Adrenal gland (tissue), 12 donors: ENCODE results near the gene SLC25A21. TPM values are rescaled to one million over a fixed set of nuclear protein-coding genes. Genes with fewer than 3 reads are reported as not detected.
A peak's percentile ranks its signal among the peaks of the same experiment; 100 is the strongest.

Experiments used
- DNase-seq, 7 donors: peaks; one replicate each; pipeline ENCODE4 v3.0.0-alpha.2; 2019 to 2020
- H3K27ac ChIP-seq, 5 donors: fragments of 200-600 bp; sonication (generic) in 4 of 5; 1 replicate in 3 of 5; 2 replicates in 2 of 5; pipeline versions ENCODE4 v1.5.1 to v1.8.0; 2016 to 2020; ENCODE audit warnings: mild to moderate bottlenecking in 1 of 5
- H3K27me3 ChIP-seq: fragments of 200-600 bp; 2 replicates; pipeline ENCODE4 v1.8.0; 2021
- H3K36me3 ChIP-seq, 2 donors: fragments of 200-600 bp; replicated peaks in 1 of 2; 1 replicate in 1 of 2; 2 replicates in 1 of 2; pipeline versions ENCODE4 v1.5.1 to v1.8.0; 2018 to 2022
- H3K4me1 ChIP-seq, 2 donors: fragments of 200-600 bp; replicated peaks in 1 of 2; 1 replicate in 1 of 2; 2 replicates in 1 of 2; pipeline versions ENCODE4 v1.5.1 to v1.8.0; 2018 to 2021
- H3K4me3 ChIP-seq, 4 donors: fragments of 200-600 bp; sonication (generic) in 3 of 4; one replicate each; pipeline ENCODE4 v1.5.1; 2016 to 2018
- H3K9me3 ChIP-seq, 3 donors: fragments of 200-600 bp; sonication (generic) in 1 of 3; replicated peaks in 1 of 3; 1 replicate in 2 of 3; 2 replicates in 1 of 3; pipeline versions ENCODE4 v1.5.1 to v1.8.0; 2016 to 2021
- CTCF ChIP-seq, 6 experiments: fragments of 450-650 bp in 4 of 6; fragments of 200-600 bp in 2 of 6; sonication (generic) in 1 of 6; IDR thresholded peaks; 1 replicate in 5 of 6; 2 replicates in 1 of 6; pipeline versions ENCODE4 v1.5.1 to v1.8.0; 2016 to 2021; ENCODE audit warnings: antibody characterized with exemption in 6 of 6, mild to moderate bottlenecking in 2 of 6, moderate library complexity in 1 of 6
- POLR2A ChIP-seq, 2 donors: fragments of 450-650 bp; IDR thresholded peaks; one replicate each; pipeline ENCODE4 v1.6.1; 2017; ENCODE audit warnings: antibody characterized with exemption in 2 of 2, mild to moderate bottlenecking in 2 of 2, moderate library complexity in 1 of 2
- WGBS, 4 donors: extraction: QIAGEN DNeasy Blood & Tissue Kit in 2 of 4; methylation state at CpG; one replicate each; pipeline versions ENCODE4 v1.1.5 to v1.1.7; 2013 to 2017; 5-methylcytosine and 5-hydroxymethylcytosine counted together
- intact Hi-C, 2 donors: fragments of 100-400 bp; cut with DNase I; formaldehyde crosslinking; loops; one replicate each; pipeline versions ENCODE4 v1.14.1 to v1.15.0; 2022 to 2023
- polyA plus RNA-seq, 3 donors: library from polyadenylated mRNA; stranded (reverse); fragments of 200-250 nt in 2 of 3; fragments of 350-450 nt in 1 of 3; fragmentation: Illumina TruSeq in 1 of 3; extraction: RNeasy Lipid Tissue Mini Kit (QIAGEN cat#74804) in 1 of 3; gene quantifications; one replicate each; pipeline ENCODE4 v1.2.3, GENCODE V29; 2013 to 2014
- total RNA-seq, 9 donors: library from RNA; depleted of rRNA in 4 of 9; stranded (reverse); fragments of >200 nt in 4 of 9; fragments of 120-200 nt in 1 of 9; fragmentation: NEBNext Ultra II Directional in 1 of 9; extraction: Animal tissue kit (Norgen Biotek cat#: 25700) in 1 of 9; gene quantifications; one replicate each; pipeline versions ENCODE4 v1.1.0 to v1.2.4, GENCODE V29; 2013 to 2023
- donor health status: healthy with polysubstance abuse.
- donor health status: Bipolar disorder and iron deficiency.
- donor health status: DM: yes; HTN: yes; CAD: no.
- donor health status: DM: no; HTN: no; CAD: no.
- donor health status: DM: no; HTN: no; CAD: no.
- donor health status: DM: yes; HTN: yes; CAD: no.

SLC25A21 gene
- total and polyA plus RNA-seq, 12 donors: 0.14 to 3.8 (median 0.56) TPM

- Histone ChIP-seq H3K9me3 (no peaks in the 10 kb centered on the region), H3K4me1 (peaks cover 0 to 6% of the 10 kb centered on the region in 2 donors), H3K4me3 (no peak overlapping the region), H3K27ac (no peak overlapping the region), H3K27me3 (no peaks in the 10 kb centered on the region), H3K36me3 (no peaks in the 10 kb centered on the region)
- intact Hi-C loops: no loop called here
- TF ChIP-seq CTCF (IDR thresholded peaks at IDR 0.05) (no peak), POLR2A (IDR thresholded peaks at IDR 0.05) (no peak)
- no peak for DNase-seq
- WGBS, 4 donors: 61 to 78% (median 76%) methylated on average over 1 of the region's 1 CpG
Observed at GRCh38 chr14:36721877-36722276, 450.5 kb downstream of the SLC25A21 start.

- TF ChIP-seq CTCF (IDR thresholded peaks at IDR 0.05) (no peak), POLR2A (IDR thresholded peaks at IDR 0.05) (no peak)
- Histone ChIP-seq H3K4me3 (no peak overlapping the region), H3K9me3 (no peaks in the 10 kb centered on the region), H3K4me1 (peaks cover 0 to 6% of the 10 kb centered on the region in 2 donors), H3K27me3 (no peaks in the 10 kb centered on the region), H3K27ac (no peak overlapping the region), H3K36me3 (no peaks in the 10 kb centered on the region)
- intact Hi-C loops: no loop called here
- 69 to 80% (median 78%) methylated on average over 2 of the region's 2 CpGs for WGBS, 4 donors
- no peak for DNase-seq
Observed at GRCh38 chr14:36720657-36721056, 451.7 kb downstream of the SLC25A21 start.

- TF ChIP-seq CTCF (IDR thresholded peaks at IDR 0.05): no peak
- TF ChIP-seq POLR2A (IDR thresholded peaks at IDR 0.05): no peak
- intact Hi-C loops: no loop called here
- no peak for DNase-seq
- Histone ChIP-seq H3K27me3 (no peaks in the 10 kb centered on the region), H3K4me1 (peaks cover 0 to 6% of the 10 kb centered on the region in 2 donors), H3K9me3 (no peaks in the 10 kb centered on the region), H3K4me3 (no peak overlapping the region), H3K36me3 (no peaks in the 10 kb centered on the region), H3K27ac (no peak overlapping the region)
- WGBS, 4 donors: 90 to 99% (median 94%) methylated on average over 7 of the region's 7 CpGs
Observed at GRCh38 chr14:36719823-36720222, 452.6 kb downstream of the SLC25A21 start.

GRCh38 chr14:36718216-36718615, 454.2 kb downstream of the SLC25A21 start:
- Histone ChIP-seq H3K4me1 (peaks cover 0 to 6% of the 10 kb centered on the region in 2 donors), H3K27me3 (no peaks in the 10 kb centered on the region), H3K4me3 (no peak overlapping the region), H3K9me3 (no peaks in the 10 kb centered on the region), H3K36me3 (no peaks in the 10 kb centered on the region), H3K27ac (no peak overlapping the region)
- DNase-seq: peak in 1 of 7 donors; percentile 27
- intact Hi-C loops: no loop called here
- WGBS, 4 donors: 24 to 35% (median 27%) methylated on average over 1 of the region's 1 CpG
- TF ChIP-seq POLR2A (IDR thresholded peaks at IDR 0.05) (no peak), CTCF (IDR thresholded peaks at IDR 0.05) (no peak)
